IPS-15b (cell line): Measurements from ENCODE around the gene DAP3.
"Not testable (repeated sequence)": the region's sequence is repeated elsewhere in the genome, so short reads cannot be mapped to it uniquely, and the experiment has no call there.

Source experiments
- H3K27me3 ChIP-seq: one replicate; pipeline ENCODE4 v1.6.1; 2013; ENCODE audit warnings: low read length; ENCODE audit not compliant: control insufficient read depth, insufficient read depth
- H3K36me3 ChIP-seq: one replicate; pipeline ENCODE4 v1.6.1; 2013; ENCODE audit warnings: low read length; ENCODE audit not compliant: control insufficient read depth, insufficient read depth
- H3K4me1 ChIP-seq: one replicate; pipeline ENCODE4 v1.6.1; 2013; ENCODE audit warnings: mild to moderate bottlenecking, low read length; ENCODE audit not compliant: control insufficient read depth, insufficient read depth
- H3K4me3 ChIP-seq: one replicate; pipeline ENCODE4 v1.5.1; 2013; ENCODE audit warnings: low read depth, low read length
- H3K9ac ChIP-seq: one replicate; pipeline ENCODE4 v1.6.1; 2013; ENCODE audit warnings: low read depth, mild to moderate bottlenecking, low read length
- H3K9me3 ChIP-seq: one replicate; pipeline ENCODE4 v1.6.1; 2013; ENCODE audit warnings: mild to moderate bottlenecking, low read length; ENCODE audit not compliant: control insufficient read depth, insufficient read depth

The DAP3 gene

GRCh38 chr1:155761736-155762405 lies 73.0 kb downstream of the DAP3 start:
- Histone ChIP-seq H3K9me3 (no peaks in the 10 kb centered on the region), H3K4me1 (no peaks in the 10 kb centered on the region), H3K36me3 (peaks cover 45% of the 10 kb centered on the region), H3K4me3 (no peak overlapping the region), H3K9ac (no peak overlapping the region), H3K27me3 (no peaks in the 10 kb centered on the region)

GRCh38 chr1:155763090-155763815 lies 74.4 kb downstream of the DAP3 start:
- H3K4me1 ChIP-seq, H3K4me3 ChIP-seq, H3K9ac ChIP-seq, H3K27me3 ChIP-seq, H3K9me3 ChIP-seq: not testable (repeated sequence)
- peaks cover 38% of the 10 kb centered on the region for H3K36me3 ChIP-seq

DNA sequence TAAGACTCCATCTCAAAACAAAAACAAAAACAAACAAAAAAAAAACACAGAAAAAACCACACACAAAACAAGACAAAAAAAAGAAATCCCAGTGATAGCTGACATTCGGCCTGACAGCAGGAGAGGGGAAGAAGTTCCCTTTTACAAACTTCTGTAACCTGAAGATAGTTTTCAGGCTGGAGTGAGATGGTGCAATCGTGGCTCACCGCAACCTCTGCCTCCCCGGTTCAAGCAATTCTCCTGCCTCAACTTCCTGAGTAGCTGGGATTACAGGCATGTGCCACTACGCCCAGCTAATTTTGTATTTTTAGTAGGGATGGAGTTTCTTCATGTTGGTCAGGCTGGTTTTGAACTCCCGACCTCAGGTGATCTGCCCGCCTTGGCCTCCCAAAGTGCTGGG lies 75.1 kb downstream of the DAP3 start:
- H3K36me3 ChIP-seq = peaks cover 35% of the 10 kb centered on the region
- H3K27me3 ChIP-seq, H3K4me1 ChIP-seq, H3K9me3 ChIP-seq, H3K4me3 ChIP-seq, H3K9ac ChIP-seq: not testable (repeated sequence)

DNA sequence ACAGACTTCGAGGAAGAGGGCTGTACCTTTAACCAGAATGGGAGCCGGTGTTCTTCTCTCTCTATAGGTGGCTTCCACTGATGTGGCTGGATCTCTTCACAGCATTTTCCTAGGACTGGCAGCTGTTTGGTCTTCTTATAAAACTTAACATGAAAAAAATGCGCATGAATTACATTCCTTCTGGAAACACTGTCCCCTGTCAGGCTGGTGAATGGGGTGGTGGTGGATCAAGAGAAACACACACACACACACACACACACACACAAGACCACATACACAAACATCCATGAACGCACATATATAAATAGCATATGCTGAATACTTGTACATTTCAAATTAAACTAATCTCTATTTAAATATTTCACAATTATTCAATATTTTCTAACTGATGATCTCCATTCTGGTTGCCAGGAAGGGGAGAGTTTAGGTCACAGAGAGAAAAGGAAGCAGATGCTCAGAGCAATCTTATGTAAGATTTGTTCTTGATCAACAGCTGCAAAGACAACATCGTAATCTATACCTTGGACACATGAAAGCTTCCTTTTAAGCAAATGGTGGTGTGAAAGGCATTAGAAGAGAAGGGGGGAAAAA lies 78.6 kb downstream of the DAP3 start:
- H3K27me3 ChIP-seq, H3K9ac ChIP-seq, H3K4me3 ChIP-seq, H3K9me3 ChIP-seq, H3K4me1 ChIP-seq: not testable (repeated sequence)
- peaks cover 32% of the 10 kb centered on the region for H3K36me3 ChIP-seq

DNA sequence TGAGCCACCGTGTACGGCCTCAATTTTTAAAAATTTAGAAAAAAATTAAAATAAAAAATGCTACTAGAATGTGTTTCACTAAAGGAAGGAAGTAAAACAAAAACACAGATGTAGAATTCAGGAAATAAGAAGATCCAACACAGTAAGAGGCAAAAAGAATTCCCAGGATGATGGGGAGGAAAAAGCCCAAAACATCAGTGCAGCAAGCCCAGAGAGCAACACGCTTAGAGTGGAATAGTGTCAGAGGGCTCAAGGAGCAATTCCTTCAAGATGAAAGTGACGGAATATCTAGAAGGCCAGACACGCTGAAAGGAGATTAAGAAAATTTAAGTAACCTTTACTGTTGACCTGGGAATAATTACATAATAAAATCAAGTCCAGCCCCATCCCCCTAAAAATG lies 80.4 kb downstream of the DAP3 start:
- Histone ChIP-seq H3K4me1 (no peaks in the 10 kb centered on the region), H3K9ac (no peak overlapping the region), H3K4me3 (no peak overlapping the region)

DNA sequence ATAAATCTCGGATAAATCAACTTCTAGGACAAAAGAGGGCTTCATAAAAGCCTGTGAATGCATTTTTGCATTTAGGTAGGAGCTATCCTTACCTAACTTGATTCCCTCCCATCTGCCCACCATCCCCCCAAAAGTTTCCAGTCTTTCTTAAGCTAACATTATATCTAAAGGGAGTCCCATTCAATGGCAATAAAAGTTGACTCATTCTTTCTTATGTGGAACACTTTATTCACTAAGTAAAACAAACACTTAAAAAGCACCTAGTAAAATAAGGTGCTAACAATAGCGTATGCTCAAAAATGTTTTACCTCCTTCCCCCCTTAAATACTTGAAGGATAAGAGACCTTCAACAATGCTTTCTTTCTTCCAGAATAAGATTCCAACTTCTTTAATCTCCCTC lies 84.3 kb downstream of the DAP3 start:
- Histone ChIP-seq H3K36me3 (peaks cover 33% of the 10 kb centered on the region), H3K9ac (no peak overlapping the region), H3K9me3 (no peaks in the 10 kb centered on the region), H3K27me3 (no peaks in the 10 kb centered on the region), H3K4me3 (no peak overlapping the region), H3K4me1 (no peaks in the 10 kb centered on the region)

More for the DNA sequence above, 80.4 kb downstream of the DAP3 start:
- Histone ChIP-seq H3K9me3 (no peaks in the 10 kb centered on the region), H3K36me3 (peaks cover 37% of the 10 kb centered on the region), H3K27me3 (no peaks in the 10 kb centered on the region)

- no peaks in the 10 kb centered on the region for H3K9me3 ChIP-seq
- no peaks in the 10 kb centered on the region for H3K27me3 ChIP-seq
- no peak overlapping the region for H3K9ac ChIP-seq
- H3K4me3 ChIP-seq = no peak overlapping the region
- H3K36me3 ChIP-seq = peaks cover 26% of the 10 kb centered on the region
- no peaks in the 10 kb centered on the region for H3K4me1 ChIP-seq
Observed at GRCh38 chr1:155776414-155776813, 87.5 kb downstream of the DAP3 start.

DNA sequence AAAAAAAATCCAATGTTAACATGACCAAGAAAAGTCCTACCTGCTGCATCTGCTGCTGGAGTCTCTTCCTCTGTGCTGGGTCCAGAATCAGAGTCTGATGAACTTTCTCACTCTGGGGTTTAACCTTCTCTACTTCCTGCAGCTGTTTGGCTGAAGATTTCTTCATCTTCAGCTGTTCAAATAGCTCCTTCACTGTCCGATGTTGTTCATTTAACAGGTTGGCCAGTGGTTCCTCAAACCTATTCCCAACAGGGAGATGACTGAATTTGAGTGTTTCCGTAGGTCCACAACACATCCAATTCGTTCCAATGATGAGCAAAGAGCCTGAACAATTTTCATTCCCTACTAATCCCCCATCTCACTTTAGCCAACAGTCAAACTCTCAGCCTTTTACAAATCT lies 88.7 kb downstream of the DAP3 start:
- Histone ChIP-seq H3K9ac (no peak overlapping the region), H3K4me3 (no peak overlapping the region), H3K27me3 (no peaks in the 10 kb centered on the region), H3K4me1 (no peaks in the 10 kb centered on the region), H3K9me3 (no peaks in the 10 kb centered on the region), H3K36me3 (peaks cover 21% of the 10 kb centered on the region)
